Nephron (organoid): ENCODE data around the gene ERP44.

Experiments
- H3K27ac Mint-ChIP-seq, 3 experiments: 2 replicates each; pipeline ENCODE4 v1.8.0; 2020; ENCODE audit warnings: mixed read lengths in 3 of 3, mild to moderate bottlenecking in 2 of 3, moderate library complexity in 1 of 3
- H3K27me3 Mint-ChIP-seq: 2 replicates; pipeline ENCODE4 v1.8.0; 2021; ENCODE audit warnings: low read depth, mild to moderate bottlenecking, moderate library complexity, mixed read lengths
- H3K36me3 Mint-ChIP-seq: 2 replicates; pipeline ENCODE4 v1.8.0; 2020; ENCODE audit warnings: low read depth, mixed read lengths
- H3K4me1 Mint-ChIP-seq: 2 replicates; pipeline ENCODE4 v1.8.0; 2020; ENCODE audit warnings: mixed read lengths
- H3K4me3 Mint-ChIP-seq, 3 experiments: 2 replicates each; pipeline ENCODE4 v1.8.0; 2020; ENCODE audit warnings: mild to moderate bottlenecking in 3 of 3, mixed read lengths in 3 of 3, moderate library complexity in 2 of 3
- H3K9me3 Mint-ChIP-seq: 2 replicates; pipeline ENCODE4 v1.8.0; 2020; ENCODE audit warnings: mixed read lengths
- CTCF ChIP-seq, 3 experiments: fragments of 200-600 bp; sonication (generic); IDR thresholded peaks; one replicate each; pipeline ENCODE4 v1.5.0; 2021; ENCODE audit warnings: antibody characterized with exemption in 3 of 3; ENCODE audit not compliant: unreplicated experiment in 3 of 3

The ERP44 gene

GRCh38 chr9:99973455-99973854, 125.3 kb downstream of the ERP44 start:
- Mint-ChIP-seq H3K9me3 (no peaks in the 10 kb centered on the region), H3K27ac (no peak overlapping the region), H3K4me3 (no peak overlapping the region), H3K36me3 (peaks cover 19% of the 10 kb centered on the region), H3K27me3 (no peaks in the 10 kb centered on the region), H3K4me1 (no peaks in the 10 kb centered on the region)
- no peak for TF ChIP-seq CTCF (IDR thresholded peaks at IDR 0.05; ENCODE audit: unreplicated experiment in 3 of 3)

- Mint-ChIP-seq H3K36me3 (peaks cover 21% of the 10 kb centered on the region), H3K9me3 (no peaks in the 10 kb centered on the region), H3K4me1 (no peaks in the 10 kb centered on the region), H3K27ac (no peak overlapping the region), H3K27me3 (no peaks in the 10 kb centered on the region), H3K4me3 (no peak overlapping the region)
- TF ChIP-seq CTCF (IDR thresholded peaks at IDR 0.05; ENCODE audit: unreplicated experiment in 3 of 3), result no peak
Measured at GRCh38 chr9:99971410-99971809, 127.4 kb downstream of the ERP44 start.

DNA sequence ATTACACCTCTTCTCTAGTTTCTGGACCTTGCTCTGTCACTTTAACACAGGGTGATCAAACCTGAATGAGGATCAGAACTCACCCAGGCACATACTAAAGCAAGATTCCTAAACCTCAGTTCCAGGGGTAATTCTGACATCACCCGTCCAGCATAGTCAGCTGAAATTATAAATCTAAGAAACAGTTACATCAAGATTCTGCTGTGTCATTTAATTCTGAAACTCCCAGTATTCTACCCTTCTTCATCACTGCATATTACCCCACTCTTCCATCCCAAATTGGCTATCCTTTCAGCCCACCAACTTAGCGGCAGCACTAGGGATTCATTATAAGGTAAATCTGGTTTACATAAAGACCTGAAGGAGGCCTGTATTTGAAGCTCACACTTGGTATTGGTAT, 128.3 kb downstream of the ERP44 start:
- Mint-ChIP-seq H3K4me1 (no peaks in the 10 kb centered on the region), H3K4me3 (no peak overlapping the region), H3K27me3 (no peaks in the 10 kb centered on the region), H3K9me3 (no peaks in the 10 kb centered on the region), H3K27ac (no peak overlapping the region), H3K36me3 (peaks cover 18% of the 10 kb centered on the region)
- no peak for TF ChIP-seq CTCF (IDR thresholded peaks at IDR 0.05; ENCODE audit: unreplicated experiment in 3 of 3)

GRCh38 chr9:99967457-99967856, 131.3 kb downstream of the ERP44 start:
- Mint-ChIP-seq H3K9me3 (no peaks in the 10 kb centered on the region), H3K4me3 (no peak overlapping the region), H3K4me1 (no peaks in the 10 kb centered on the region), H3K27me3 (no peaks in the 10 kb centered on the region), H3K36me3 (peaks cover 17% of the 10 kb centered on the region), H3K27ac (no peak overlapping the region)
- TF ChIP-seq CTCF (IDR thresholded peaks at IDR 0.05; ENCODE audit: unreplicated experiment in 3 of 3), result no peak

DNA sequence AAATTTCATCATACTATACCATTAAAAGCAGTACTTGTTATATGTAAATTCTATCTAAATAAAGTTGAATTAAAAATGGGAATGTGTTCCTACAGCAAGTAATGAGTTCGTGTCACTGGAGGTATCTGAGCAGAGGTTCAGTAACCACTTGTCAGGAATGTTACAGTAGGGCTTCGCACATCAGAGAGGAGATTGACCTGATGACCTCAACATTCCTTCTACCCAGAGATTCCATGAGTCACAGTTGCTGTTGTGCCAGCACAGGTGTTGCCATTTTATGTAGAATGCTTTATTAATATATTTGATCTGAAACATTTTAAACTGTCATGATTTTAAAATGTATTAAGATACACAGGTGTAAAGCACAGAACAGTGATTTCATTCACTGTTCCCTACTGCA, 132.1 kb downstream of the ERP44 start:
- Mint-ChIP-seq H3K27me3 (no peaks in the 10 kb centered on the region), H3K4me3 (no peak overlapping the region), H3K9me3 (no peaks in the 10 kb centered on the region), H3K36me3 (peaks cover 21% of the 10 kb centered on the region), H3K4me1 (no peaks in the 10 kb centered on the region), H3K27ac (no peak overlapping the region)
- no peak for TF ChIP-seq CTCF (IDR thresholded peaks at IDR 0.05; ENCODE audit: unreplicated experiment in 3 of 3)

- TF ChIP-seq CTCF (IDR thresholded peaks at IDR 0.05; ENCODE audit: unreplicated experiment in 3 of 3), result no peak
- no peak overlapping the region for H3K4me3 Mint-ChIP-seq
- no peak overlapping the region for H3K27ac Mint-ChIP-seq
- no peaks in the 10 kb centered on the region for H3K4me1 Mint-ChIP-seq
- no peaks in the 10 kb centered on the region for H3K27me3 Mint-ChIP-seq
- H3K36me3 Mint-ChIP-seq, result peaks cover 24% of the 10 kb centered on the region
- H3K9me3 Mint-ChIP-seq, result no peaks in the 10 kb centered on the region
Measured at GRCh38 chr9:99966001-99966400, 132.8 kb downstream of the ERP44 start.
